Smooth muscle cell (in vitro differentiated cells): ENCODE measurements around the gene PLXNA2. TPM values are rescaled to one million over a fixed set of nuclear protein-coding genes. Genes with fewer than 3 reads are reported as not detected.

Source experiments
- DNase-seq: peaks from one replicate; lab custom pipeline; 2025; ENCODE audit not compliant: unreplicated experiment; lab: John Stamatoyannopoulos, UW
- H2AFZ ChIP-seq: fragments of 200-600 bp; sonication (generic); 2 replicates; pipeline ENCODE4 v1.6.0; 2016; ENCODE audit warnings: antibody characterized with exemption, low read depth, mild to moderate bottlenecking
- H3F3A ChIP-seq: fragments of 200-600 bp; sonication (generic); 2 replicates; pipeline ENCODE4 v1.6.0; 2017; ENCODE audit warnings: antibody characterized with exemption, low read depth
- H3K27ac ChIP-seq: fragments of 200-600 bp; sonication (generic); 2 replicates; pipeline ENCODE4 v1.5.1; 2016; ENCODE audit warnings: low read depth, mild to moderate bottlenecking
- H3K27me3 ChIP-seq: fragments of 200-600 bp; sonication (generic); 2 replicates; pipeline ENCODE4 v1.6.1; 2016; ENCODE audit warnings: low read depth, mild to moderate bottlenecking
- H3K36me3 ChIP-seq: fragments of 200-600 bp; sonication (generic); 2 replicates; pipeline ENCODE4 v1.5.1; 2016; ENCODE audit warnings: low read depth
- H3K4me1 ChIP-seq: fragments of 200-600 bp; sonication (generic); 2 replicates; pipeline ENCODE4 v1.5.1; 2016; ENCODE audit warnings: low read depth
- H3K4me2 ChIP-seq: fragments of 200-600 bp; sonication (generic); 2 replicates; pipeline ENCODE4 v1.6.0; 2016; ENCODE audit warnings: mild to moderate bottlenecking
- H3K4me3 ChIP-seq: fragments of 200-600 bp; sonication (generic); 2 replicates; pipeline ENCODE4 v1.5.1; 2016; ENCODE audit warnings: mild to moderate bottlenecking
- H3K79me2 ChIP-seq: fragments of 200-600 bp; sonication (generic); 2 replicates; pipeline ENCODE4 v1.6.0; 2016; ENCODE audit warnings: low read depth, mild to moderate bottlenecking
- H3K9ac ChIP-seq: fragments of 200-600 bp; sonication (generic); 2 replicates; pipeline ENCODE4 v1.6.0; 2016; ENCODE audit warnings: low read depth
- H3K9me3 ChIP-seq: fragments of 200-600 bp; sonication (generic); replicated peaks from 2 replicates; pipeline ENCODE4 v1.5.1; 2016; ENCODE audit warnings: low read depth
- H4K20me1 ChIP-seq: fragments of 200-600 bp; sonication (generic); 2 replicates; pipeline ENCODE4 v1.6.0; 2016; ENCODE audit warnings: low read depth
- WGBS: methylation state at CpG from one replicate; pipeline ENCODE4 v1.1.7; 2016; ENCODE audit warnings: low lambda C conversion rate; 5-methylcytosine and 5-hydroxymethylcytosine counted together
- polyA plus RNA-seq: library from polyadenylated mRNA; unstranded; fragments of >200 nt; fragmentation: Nextera tagmentation; extraction: Ambion mirVana; gene quantifications from 2 replicates; pipeline ENCODE4 v1.2.1, GENCODE V29; 2016
- total RNA-seq: library from RNA; depleted of rRNA; stranded (reverse); fragments of >200 nt; gene quantifications from 2 replicates; pipeline ENCODE4 v1.2.3, GENCODE V29; 2014
- TF ChIP-seq, protein P1 (sequence below): fragments of 200-600 bp; sonication (generic); IDR thresholded peaks from 2 replicates; pipeline ENCODE4 v1.5.1; 2017; ENCODE audit warnings: borderline replicate concordance, mild to moderate bottlenecking, antibody characterized with exemption; ENCODE audit not compliant: insufficient read depth, poor library complexity, severe bottlenecking

PLXNA2 gene
- total and polyA plus RNA-seq, 2 experiments from 2014 or later = 8.2 to 8.7 TPM

DNA sequence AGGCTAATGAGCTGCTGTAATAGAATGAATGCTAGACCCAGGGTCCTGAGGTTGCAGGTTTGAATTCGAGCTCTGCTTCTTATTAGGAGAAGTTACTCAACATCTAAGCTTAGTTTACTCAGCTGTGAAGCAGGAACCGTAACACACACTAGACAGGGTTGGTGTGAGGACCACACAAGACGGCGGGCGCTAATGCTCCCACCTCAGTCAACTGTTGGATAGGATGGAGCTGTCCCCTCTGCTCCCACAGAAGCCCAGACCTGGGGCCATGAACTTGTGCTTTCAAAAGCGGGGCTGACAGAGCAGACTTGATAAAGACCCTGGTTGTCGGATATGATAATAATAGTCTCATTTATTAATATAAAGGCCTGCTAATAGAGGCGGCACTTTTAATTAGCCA is 234.9 kb downstream of the PLXNA2 start:
- 94% methylated on average over 8 of the region's 8 CpGs for WGBS
- DNase-seq = no peak
- no peaks in the 10 kb centered on the region for H3K36me3 ChIP-seq
- H3F3A ChIP-seq = no peaks in the 10 kb centered on the region
- no peaks in the 10 kb centered on the region for H3K4me1 ChIP-seq
- H3K79me2 ChIP-seq = no peaks in the 10 kb centered on the region
- TF ChIP-seq, protein P1, sequence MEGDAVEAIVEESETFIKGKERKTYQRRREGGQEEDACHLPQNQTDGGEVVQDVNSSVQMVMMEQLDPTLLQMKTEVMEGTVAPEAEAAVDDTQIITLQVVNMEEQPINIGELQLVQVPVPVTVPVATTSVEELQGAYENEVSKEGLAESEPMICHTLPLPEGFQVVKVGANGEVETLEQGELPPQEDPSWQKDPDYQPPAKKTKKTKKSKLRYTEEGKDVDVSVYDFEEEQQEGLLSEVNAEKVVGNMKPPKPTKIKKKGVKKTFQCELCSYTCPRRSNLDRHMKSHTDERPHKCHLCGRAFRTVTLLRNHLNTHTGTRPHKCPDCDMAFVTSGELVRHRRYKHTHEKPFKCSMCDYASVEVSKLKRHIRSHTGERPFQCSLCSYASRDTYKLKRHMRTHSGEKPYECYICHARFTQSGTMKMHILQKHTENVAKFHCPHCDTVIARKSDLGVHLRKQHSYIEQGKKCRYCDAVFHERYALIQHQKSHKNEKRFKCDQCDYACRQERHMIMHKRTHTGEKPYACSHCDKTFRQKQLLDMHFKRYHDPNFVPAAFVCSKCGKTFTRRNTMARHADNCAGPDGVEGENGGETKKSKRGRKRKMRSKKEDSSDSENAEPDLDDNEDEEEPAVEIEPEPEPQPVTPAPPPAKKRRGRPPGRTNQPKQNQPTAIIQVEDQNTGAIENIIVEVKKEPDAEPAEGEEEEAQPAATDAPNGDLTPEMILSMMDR = no peak
- no peak overlapping the region for H3K9ac ChIP-seq
- H3K4me3 ChIP-seq = no peak overlapping the region
- no peak overlapping the region for H3K4me2 ChIP-seq
- H3K27me3 ChIP-seq = no peaks in the 10 kb centered on the region
- H3K27ac ChIP-seq = no peak overlapping the region
- no peaks in the 10 kb centered on the region for H3K9me3 ChIP-seq
- no peak overlapping the region for H2AFZ ChIP-seq
- no peaks in the 10 kb centered on the region for H4K20me1 ChIP-seq

DNA sequence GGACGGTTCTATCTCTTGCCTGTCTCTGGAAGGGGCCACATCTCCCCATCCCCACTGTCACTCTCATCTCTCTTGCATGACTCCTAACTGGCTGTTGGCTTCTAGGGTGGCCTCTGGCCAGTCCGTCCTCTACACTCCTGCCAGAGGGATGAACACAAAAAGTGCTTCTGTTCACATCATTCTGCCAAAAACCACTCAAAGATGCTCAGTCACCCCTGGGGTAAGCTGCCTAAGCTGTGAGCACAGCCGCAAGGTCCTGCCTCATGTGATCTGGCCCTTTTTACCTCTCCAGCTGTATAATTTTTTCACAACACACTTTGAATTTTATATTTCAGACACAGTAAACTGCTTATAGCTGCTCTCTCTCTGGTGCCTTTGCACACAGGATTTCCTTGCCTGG is 235.7 kb downstream of the PLXNA2 start:
- Histone ChIP-seq H3K36me3 (no peaks in the 10 kb centered on the region), H3K79me2 (no peaks in the 10 kb centered on the region), H2AFZ (no peak overlapping the region), H3K4me2 (no peak overlapping the region), H3K27me3 (no peaks in the 10 kb centered on the region), H3F3A (no peaks in the 10 kb centered on the region), H3K4me3 (no peak overlapping the region), H3K9me3 (no peaks in the 10 kb centered on the region), H3K4me1 (no peaks in the 10 kb centered on the region), H3K9ac (no peak overlapping the region), H4K20me1 (no peaks in the 10 kb centered on the region), H3K27ac (no peak overlapping the region)
- WGBS = 94% methylated on average over 3 of the region's 3 CpGs
- no peak for DNase-seq
- TF ChIP-seq, protein P1 = no peak

DNA sequence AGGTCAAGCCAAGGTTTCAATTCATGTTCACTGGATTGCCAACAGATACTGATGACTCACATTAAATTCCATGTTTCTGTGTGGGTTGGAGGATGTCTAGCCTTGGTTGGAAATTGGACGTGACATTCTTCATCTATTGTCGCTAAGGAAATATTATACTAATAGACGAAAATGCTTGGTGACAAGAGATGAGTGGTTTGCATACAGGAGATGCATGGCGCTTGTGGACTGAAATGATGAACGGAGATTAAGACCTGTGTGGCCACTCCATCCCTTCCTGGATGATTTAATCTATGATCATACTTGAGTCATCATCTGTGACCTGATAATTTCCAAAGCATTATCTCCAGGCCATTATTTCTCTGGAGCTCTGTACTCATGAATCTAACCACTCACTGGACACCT is 236.2 kb downstream of the PLXNA2 start:
- Histone ChIP-seq H3K4me1 (no peaks in the 10 kb centered on the region), H3K27ac (no peak overlapping the region), H3K4me3 (no peak overlapping the region), H3K9ac (no peak overlapping the region), H4K20me1 (no peaks in the 10 kb centered on the region), H3K36me3 (no peaks in the 10 kb centered on the region), H3K9me3 (no peaks in the 10 kb centered on the region), H2AFZ (no peak overlapping the region), H3K4me2 (no peak overlapping the region), H3K27me3 (no peaks in the 10 kb centered on the region), H3F3A (no peaks in the 10 kb centered on the region), H3K79me2 (no peaks in the 10 kb centered on the region)
- TF ChIP-seq, protein P1 = no peak
- no peak for DNase-seq
- 65% methylated on average over 5 of the region's 5 CpGs for WGBS

DNA sequence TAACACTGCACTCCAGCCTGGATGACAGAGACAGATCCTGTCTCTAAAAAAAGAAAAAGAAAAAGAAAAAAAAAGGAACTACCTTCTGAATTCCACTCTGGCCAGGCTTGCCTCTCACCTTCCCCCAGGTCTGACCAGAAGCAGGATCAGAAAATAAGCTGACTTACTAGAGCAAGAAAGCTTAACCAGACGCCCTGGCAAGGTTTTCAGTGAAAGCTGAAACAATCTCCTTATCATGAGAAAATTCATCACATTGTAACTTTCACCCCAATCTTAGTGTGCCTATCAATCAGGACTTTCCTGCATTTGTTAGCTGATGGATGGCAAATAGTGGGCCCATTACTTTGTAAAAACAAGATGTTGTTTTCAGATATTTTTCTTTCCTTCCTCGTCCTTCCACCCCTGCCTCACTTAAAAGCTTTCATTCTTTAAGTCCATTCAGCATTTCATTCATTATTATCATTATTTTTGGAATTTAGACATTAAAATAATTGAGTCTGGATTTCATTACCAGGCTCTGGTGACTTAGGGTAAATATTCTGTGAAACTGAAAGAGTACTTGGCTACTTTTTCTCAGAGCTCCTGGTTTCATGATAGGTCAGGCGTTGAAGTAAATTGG is 236.8 kb downstream of the PLXNA2 start:
- Histone ChIP-seq H3K4me3 (no peak overlapping the region), H3K4me2 (no peak overlapping the region), H3K9me3 (no peaks in the 10 kb centered on the region), H3K36me3 (no peaks in the 10 kb centered on the region), H3F3A (no peaks in the 10 kb centered on the region), H4K20me1 (no peaks in the 10 kb centered on the region), H3K27me3 (no peaks in the 10 kb centered on the region), H3K9ac (no peak overlapping the region), H3K4me1 (no peaks in the 10 kb centered on the region), H3K27ac (no peak overlapping the region), H2AFZ (no peak overlapping the region), H3K79me2 (no peaks in the 10 kb centered on the region)
- TF ChIP-seq, protein P1 = no peak
- WGBS = 78% methylated on average over 3 of the region's 3 CpGs
- DNase-seq = no peak
